ENCODE data around the gene GZF1.

GZF1 gene

DNA sequence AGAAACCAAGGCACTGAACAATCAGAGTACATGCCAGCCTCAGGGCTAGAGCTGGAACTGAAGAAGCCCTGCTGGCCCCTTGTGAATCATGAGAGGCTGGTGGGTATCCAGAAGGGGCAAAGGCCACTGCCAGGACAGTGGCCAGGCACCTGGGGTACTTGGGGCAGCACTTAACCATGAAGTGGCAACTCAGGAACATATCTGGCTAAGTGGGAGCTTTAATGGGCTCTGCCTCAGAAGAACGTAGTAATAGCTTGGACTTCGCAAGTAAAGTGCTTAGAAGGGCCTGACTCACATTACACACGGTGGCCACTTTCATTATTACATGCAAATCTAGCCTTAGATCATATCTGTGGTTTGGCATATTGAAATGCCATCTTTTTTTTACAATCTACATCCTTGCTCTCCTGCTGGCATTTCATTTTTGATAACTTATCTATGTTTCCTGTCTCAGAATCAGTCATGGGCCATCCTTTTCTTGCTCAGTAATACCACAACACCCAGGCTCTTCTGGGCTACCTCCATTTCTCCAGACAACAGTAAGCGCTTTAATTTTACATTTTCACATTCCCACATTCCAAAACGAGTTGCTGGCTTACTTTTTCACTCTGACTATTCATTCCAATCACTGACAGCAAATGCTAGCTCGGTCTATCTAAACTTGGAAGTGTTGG lies 37.7 kb downstream of the GZF1 start:
- TF ChIP-seq, protein P1, sequence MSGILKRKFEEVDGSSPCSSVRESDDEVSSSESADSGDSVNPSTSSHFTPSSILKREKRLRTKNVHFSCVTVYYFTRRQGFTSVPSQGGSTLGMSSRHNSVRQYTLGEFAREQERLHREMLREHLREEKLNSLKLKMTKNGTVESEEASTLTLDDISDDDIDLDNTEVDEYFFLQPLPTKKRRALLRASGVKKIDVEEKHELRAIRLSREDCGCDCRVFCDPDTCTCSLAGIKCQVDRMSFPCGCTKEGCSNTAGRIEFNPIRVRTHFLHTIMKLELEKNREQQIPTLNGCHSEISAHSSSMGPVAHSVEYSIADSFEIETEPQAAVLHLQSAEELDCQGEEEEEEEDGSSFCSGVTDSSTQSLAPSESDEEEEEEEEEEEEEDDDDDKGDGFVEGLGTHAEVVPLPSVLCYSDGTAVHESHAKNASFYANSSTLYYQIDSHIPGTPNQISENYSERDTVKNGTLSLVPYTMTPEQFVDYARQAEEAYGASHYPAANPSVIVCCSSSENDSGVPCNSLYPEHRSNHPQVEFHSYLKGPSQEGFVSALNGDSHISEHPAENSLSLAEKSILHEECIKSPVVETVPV (CRISPR knock-in tag; IDR thresholded peaks at IDR 0.05): no peak
- TF ChIP-seq BACH2 (CRISPR knock-in tag; IDR thresholded peaks at IDR 0.05; ENCODE audit: borderline replicate concordance) (no peak), ISL1 (CRISPR knock-in tag; IDR thresholded peaks at IDR 0.05) (no peak), TOX (CRISPR knock-in tag; IDR thresholded peaks at IDR 0.05; ENCODE audit: borderline replicate concordance) (no peak), ZNF70 (CRISPR knock-in tag; IDR thresholded peaks at IDR 0.05) (no peak), GLIS3 (CRISPR knock-in tag; IDR thresholded peaks at IDR 0.05) (no peak), ARNTL (CRISPR knock-in tag; IDR thresholded peaks at IDR 0.05; ENCODE audit: borderline replicate concordance, low read depth) (no peak), TCF4 (CRISPR knock-in tag; IDR thresholded peaks at IDR 0.05; ENCODE audit: borderline replicate concordance) (no peak), ZFP30 (CRISPR knock-in tag; IDR thresholded peaks at IDR 0.05) (no peak), ZNF565 (CRISPR knock-in tag; conservative IDR thresholded peaks at IDR 0.05; ENCODE audit: low read depth) (no peak), ZC3H10 (CRISPR knock-in tag; IDR thresholded peaks at IDR 0.05) (no peak), PPARA (CRISPR knock-in tag; IDR thresholded peaks at IDR 0.05; ENCODE audit: borderline replicate concordance) (no peak), ZNF8 (CRISPR knock-in tag; IDR thresholded peaks at IDR 0.05) (no peak), ESRRG (CRISPR knock-in tag; IDR thresholded peaks at IDR 0.05) (no peak), CSDC2 (CRISPR knock-in tag; IDR thresholded peaks at IDR 0.05) (no peak), SNAI2 (CRISPR knock-in tag; IDR thresholded peaks at IDR 0.05) (no peak), RARB (CRISPR knock-in tag; IDR thresholded peaks at IDR 0.05) (no peak)
- TF ChIP-seq, protein P2, sequence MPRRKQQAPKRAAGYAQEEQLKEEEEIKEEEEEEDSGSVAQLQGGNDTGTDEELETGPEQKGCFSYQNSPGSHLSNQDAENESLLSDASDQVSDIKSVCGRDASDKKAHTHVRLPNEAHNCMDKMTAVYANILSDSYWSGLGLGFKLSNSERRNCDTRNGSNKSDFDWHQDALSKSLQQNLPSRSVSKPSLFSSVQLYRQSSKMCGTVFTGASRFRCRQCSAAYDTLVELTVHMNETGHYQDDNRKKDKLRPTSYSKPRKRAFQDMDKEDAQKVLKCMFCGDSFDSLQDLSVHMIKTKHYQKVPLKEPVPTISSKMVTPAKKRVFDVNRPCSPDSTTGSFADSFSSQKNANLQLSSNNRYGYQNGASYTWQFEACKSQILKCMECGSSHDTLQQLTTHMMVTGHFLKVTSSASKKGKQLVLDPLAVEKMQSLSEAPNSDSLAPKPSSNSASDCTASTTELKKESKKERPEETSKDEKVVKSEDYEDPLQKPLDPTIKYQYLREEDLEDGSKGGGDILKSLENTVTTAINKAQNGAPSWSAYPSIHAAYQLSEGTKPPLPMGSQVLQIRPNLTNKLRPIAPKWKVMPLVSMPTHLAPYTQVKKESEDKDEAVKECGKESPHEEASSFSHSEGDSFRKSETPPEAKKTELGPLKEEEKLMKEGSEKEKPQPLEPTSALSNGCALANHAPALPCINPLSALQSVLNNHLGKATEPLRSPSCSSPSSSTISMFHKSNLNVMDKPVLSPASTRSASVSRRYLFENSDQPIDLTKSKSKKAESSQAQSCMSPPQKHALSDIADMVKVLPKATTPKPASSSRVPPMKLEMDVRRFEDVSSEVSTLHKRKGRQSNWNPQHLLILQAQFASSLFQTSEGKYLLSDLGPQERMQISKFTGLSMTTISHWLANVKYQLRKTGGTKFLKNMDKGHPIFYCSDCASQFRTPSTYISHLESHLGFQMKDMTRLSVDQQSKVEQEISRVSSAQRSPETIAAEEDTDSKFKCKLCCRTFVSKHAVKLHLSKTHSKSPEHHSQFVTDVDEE (CRISPR knock-in tag; IDR thresholded peaks at IDR 0.05): no peak
- TF ChIP-seq, protein P3, sequence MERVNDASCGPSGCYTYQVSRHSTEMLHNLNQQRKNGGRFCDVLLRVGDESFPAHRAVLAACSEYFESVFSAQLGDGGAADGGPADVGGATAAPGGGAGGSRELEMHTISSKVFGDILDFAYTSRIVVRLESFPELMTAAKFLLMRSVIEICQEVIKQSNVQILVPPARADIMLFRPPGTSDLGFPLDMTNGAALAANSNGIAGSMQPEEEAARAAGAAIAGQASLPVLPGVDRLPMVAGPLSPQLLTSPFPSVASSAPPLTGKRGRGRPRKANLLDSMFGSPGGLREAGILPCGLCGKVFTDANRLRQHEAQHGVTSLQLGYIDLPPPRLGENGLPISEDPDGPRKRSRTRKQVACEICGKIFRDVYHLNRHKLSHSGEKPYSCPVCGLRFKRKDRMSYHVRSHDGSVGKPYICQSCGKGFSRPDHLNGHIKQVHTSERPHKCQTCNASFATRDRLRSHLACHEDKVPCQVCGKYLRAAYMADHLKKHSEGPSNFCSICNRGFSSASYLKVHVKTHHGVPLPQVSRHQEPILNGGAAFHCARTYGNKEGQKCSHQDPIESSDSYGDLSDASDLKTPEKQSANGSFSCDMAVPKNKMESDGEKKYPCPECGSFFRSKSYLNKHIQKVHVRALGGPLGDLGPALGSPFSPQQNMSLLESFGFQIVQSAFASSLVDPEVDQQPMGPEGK (CRISPR knock-in tag; IDR thresholded peaks at IDR 0.05; ENCODE audit: borderline replicate concordance): no peak
- ATAC-seq: peak; percentile 88

DNA sequence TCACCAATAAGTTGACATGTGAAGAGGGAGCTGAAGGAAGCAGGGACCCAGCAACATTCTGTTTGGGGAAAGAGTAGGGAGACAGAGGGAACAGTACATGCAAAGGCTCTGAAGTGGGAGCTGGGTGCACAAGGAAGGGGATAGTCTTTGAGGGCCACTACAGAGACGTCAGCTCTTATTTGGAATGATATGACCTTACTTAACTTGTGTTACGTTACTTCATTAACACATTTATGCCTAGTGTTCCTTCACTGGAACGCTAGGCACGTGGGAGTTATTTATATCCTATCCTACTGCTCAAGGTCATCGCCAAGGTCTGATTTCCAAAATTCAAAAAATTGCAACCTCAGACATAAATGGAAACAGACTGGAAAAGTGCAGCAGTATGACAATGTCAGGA lies 39.1 kb downstream of the GZF1 start:
- TF ChIP-seq, protein P4, sequence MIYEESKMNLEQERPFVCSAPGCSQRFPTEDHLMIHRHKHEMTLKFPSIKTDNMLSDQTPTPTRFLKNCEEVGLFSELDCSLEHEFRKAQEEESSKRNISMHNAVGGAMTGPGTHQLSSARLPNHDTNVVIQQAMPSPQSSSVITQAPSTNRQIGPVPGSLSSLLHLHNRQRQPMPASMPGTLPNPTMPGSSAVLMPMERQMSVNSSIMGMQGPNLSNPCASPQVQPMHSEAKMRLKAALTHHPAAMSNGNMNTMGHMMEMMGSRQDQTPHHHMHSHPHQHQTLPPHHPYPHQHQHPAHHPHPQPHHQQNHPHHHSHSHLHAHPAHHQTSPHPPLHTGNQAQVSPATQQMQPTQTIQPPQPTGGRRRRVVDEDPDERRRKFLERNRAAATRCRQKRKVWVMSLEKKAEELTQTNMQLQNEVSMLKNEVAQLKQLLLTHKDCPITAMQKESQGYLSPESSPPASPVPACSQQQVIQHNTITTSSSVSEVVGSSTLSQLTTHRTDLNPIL (CRISPR knock-in tag; IDR thresholded peaks at IDR 0.05; ENCODE audit: low read depth): no peak
- TF ChIP-seq CSDC2 (CRISPR knock-in tag; IDR thresholded peaks at IDR 0.05) (no peak), ZNF70 (CRISPR knock-in tag; IDR thresholded peaks at IDR 0.05) (no peak), ESRRG (CRISPR knock-in tag; IDR thresholded peaks at IDR 0.05) (no peak), TOX (CRISPR knock-in tag; IDR thresholded peaks at IDR 0.05; ENCODE audit: borderline replicate concordance) (no peak), GLIS3 (CRISPR knock-in tag; IDR thresholded peaks at IDR 0.05) (no peak), ZFP30 (CRISPR knock-in tag; IDR thresholded peaks at IDR 0.05) (no peak), ZNF8 (CRISPR knock-in tag; IDR thresholded peaks at IDR 0.05) (no peak), ZC3H10 (CRISPR knock-in tag; IDR thresholded peaks at IDR 0.05) (no peak), PPARA (CRISPR knock-in tag; IDR thresholded peaks at IDR 0.05; ENCODE audit: borderline replicate concordance) (no peak), ZNF565 (CRISPR knock-in tag; conservative IDR thresholded peaks at IDR 0.05; ENCODE audit: low read depth) (no peak), OSR1 (CRISPR knock-in tag; IDR thresholded peaks at IDR 0.05) (no peak)
- TF ChIP-seq, protein P3 (CRISPR knock-in tag; IDR thresholded peaks at IDR 0.05; ENCODE audit: borderline replicate concordance): no peak
- TF ChIP-seq, protein P1 (CRISPR knock-in tag; IDR thresholded peaks at IDR 0.05): no peak
- TF ChIP-seq, protein P2 (CRISPR knock-in tag; IDR thresholded peaks at IDR 0.05): no peak
- no peak for ATAC-seq
